ENCODE results near the gene PARD3B. TPM values are rescaled to one million over a fixed set of nuclear protein-coding genes. Genes with fewer than 3 reads are reported as not detected.

Gene PARD3B
- total and polyA plus RNA-seq, 2 of the 13 experiments (the other 11 are each of a cell fraction or from before 2014, with no cell fraction given), result 0.71 to 2.3 TPM

DNA sequence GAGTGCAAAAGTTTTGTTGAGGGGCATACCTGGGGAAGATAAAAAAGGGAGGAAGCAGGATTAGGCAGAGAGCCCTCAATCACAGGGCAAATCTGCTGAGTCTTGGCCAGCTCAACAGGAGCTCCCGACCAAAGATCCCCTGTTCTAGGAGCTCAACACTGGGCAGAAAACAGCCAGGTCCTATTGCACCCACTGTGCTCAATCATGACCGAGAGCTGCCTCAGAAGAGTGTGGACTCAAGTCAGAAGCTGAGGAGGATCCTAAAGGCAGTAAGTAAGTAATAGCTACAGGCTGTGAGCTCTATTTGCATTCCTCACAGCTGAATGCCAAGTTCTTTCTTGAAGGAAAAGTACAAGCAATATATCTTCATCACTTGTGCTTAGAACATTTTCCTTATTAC lies 802.6 kb downstream of the PARD3B start:
- BruUV-seq (replicated peaks), result no TSS peak
- no peaks in the 10 kb centered on the region for H3K27me3 ChIP-seq (ENCODE audit: control insufficient read depth in 1 of 2, insufficient read depth in 2 of 2, low read length in 2 of 2)
- CTCF ChIA-PET (ENCODE audit: low intra/inter-chr PET ratio, low total read pairs), result no interaction called here
- no peak overlapping the region for H3K9ac ChIP-seq (ENCODE audit: insufficient read depth, low read depth, low read length)
- H3K79me2 ChIP-seq (ENCODE audit: insufficient read depth, low read length), result no peaks in the 10 kb centered on the region
- no peak for FAIRE-seq
- no peak overlapping the region for H2AFZ ChIP-seq (ENCODE audit: low read length)
- no peak for ATAC-seq
- in situ Hi-C loops (cut with HindIII; ENCODE audit: extremely low pct_ligation_motif_present, low pct_unique_long_range_greater_than_20kb) (no loop called here), intact Hi-C loops (cut with micrococcal nuclease; ENCODE audit: unreplicated experiment) (no loop called here)
- 8% methylated on average over 1 of the region's 2 CpGs for WGBS (ENCODE audit: low lambda C conversion rate)
- H3K36me3 ChIP-seq (replicated peaks in 1 of 2; ENCODE audit: control insufficient read depth in 1 of 2, insufficient read depth in 2 of 2, low read length in 2 of 2), result no peaks in the 10 kb centered on the region
- POLR2A ChIA-PET, result no interaction called here
- H3K27ac ChIP-seq (ENCODE audit: extremely low read length, insufficient read depth, low read length), result no peak overlapping the region
- H4K20me1 ChIP-seq (ENCODE audit: insufficient read depth, low read length), result no peaks in the 10 kb centered on the region
- no peaks in the 10 kb centered on the region for H3K9me3 ChIP-seq (ENCODE audit: low read length)
- H3K4me1 ChIP-seq (ENCODE audit: insufficient read depth, low read length), result no peaks in the 10 kb centered on the region
- no peak for DNase-seq (ENCODE audit: low spot score)
- H3K4me3 ChIP-seq (replicated peaks in 1 of 3; ENCODE audit: insufficient read depth in 1 of 3, low read depth in 2 of 3, low read length in 3 of 3), result no peak overlapping the region
- TF ChIP-seq ZSCAN9 (CRISPR knock-in tag; IDR thresholded peaks at IDR 0.05; ENCODE audit: borderline replicate concordance) (no peak), ZC3H4 (CRISPR knock-in tag; IDR thresholded peaks at IDR 0.05; ENCODE audit: borderline replicate concordance) (no peak), REPIN1 (CRISPR knock-in tag; IDR thresholded peaks at IDR 0.05; ENCODE audit: borderline replicate concordance, low read depth) (no peak)
- no peak overlapping the region for H3K4me2 ChIP-seq (ENCODE audit: low read depth, low read length)

DNA sequence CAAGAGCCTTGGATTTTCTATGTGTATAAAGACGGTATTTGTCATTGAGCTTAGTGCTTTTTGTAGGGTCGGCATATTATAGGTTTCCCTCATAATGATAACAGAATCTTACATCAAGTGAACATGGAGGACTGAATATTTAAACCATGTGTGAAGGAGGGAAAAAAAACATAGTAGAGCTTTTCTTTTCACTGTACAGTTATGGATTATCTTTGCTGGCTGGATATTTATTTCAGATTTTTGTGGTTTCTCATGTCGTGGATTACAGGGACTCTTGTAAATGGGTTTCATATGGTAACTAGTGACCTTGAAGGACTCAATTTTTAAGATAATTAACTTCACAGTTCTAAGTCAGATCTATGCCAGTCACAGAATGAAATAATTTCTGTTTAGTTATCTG lies 806.8 kb downstream of the PARD3B start:
- Histone ChIP-seq H3K9me3 (ENCODE audit: low read length) (no peaks in the 10 kb centered on the region), H2AFZ (ENCODE audit: low read length) (no peak overlapping the region), H3K27me3 (ENCODE audit: control insufficient read depth in 1 of 2, insufficient read depth in 2 of 2, low read length in 2 of 2) (no peaks in the 10 kb centered on the region), H3K79me2 (ENCODE audit: insufficient read depth, low read length) (no peaks in the 10 kb centered on the region), H3K4me3 (replicated peaks in 1 of 3; ENCODE audit: insufficient read depth in 1 of 3, low read depth in 2 of 3, low read length in 3 of 3) (no peak overlapping the region), H3K36me3 (replicated peaks in 1 of 2; ENCODE audit: control insufficient read depth in 1 of 2, insufficient read depth in 2 of 2, low read length in 2 of 2) (no peaks in the 10 kb centered on the region), H3K27ac (ENCODE audit: extremely low read length, insufficient read depth, low read length) (no peak overlapping the region), H4K20me1 (ENCODE audit: insufficient read depth, low read length) (no peaks in the 10 kb centered on the region), H3K9ac (ENCODE audit: insufficient read depth, low read depth, low read length) (no peak overlapping the region), H3K4me1 (ENCODE audit: insufficient read depth, low read length) (no peaks in the 10 kb centered on the region), H3K4me2 (ENCODE audit: low read depth, low read length) (no peak overlapping the region)
- ChIA-PET POLR2A (no interaction called here), CTCF (ENCODE audit: low intra/inter-chr PET ratio, low total read pairs) (no interaction called here)
- ATAC-seq (no peak), FAIRE-seq (no peak), DNase-seq (ENCODE audit: low spot score) (no peak)
- no TSS peak for BruUV-seq (replicated peaks)
- 37% methylated on average over 3 of the region's 3 CpGs for WGBS (ENCODE audit: low lambda C conversion rate)
- TF ChIP-seq, protein P1, sequence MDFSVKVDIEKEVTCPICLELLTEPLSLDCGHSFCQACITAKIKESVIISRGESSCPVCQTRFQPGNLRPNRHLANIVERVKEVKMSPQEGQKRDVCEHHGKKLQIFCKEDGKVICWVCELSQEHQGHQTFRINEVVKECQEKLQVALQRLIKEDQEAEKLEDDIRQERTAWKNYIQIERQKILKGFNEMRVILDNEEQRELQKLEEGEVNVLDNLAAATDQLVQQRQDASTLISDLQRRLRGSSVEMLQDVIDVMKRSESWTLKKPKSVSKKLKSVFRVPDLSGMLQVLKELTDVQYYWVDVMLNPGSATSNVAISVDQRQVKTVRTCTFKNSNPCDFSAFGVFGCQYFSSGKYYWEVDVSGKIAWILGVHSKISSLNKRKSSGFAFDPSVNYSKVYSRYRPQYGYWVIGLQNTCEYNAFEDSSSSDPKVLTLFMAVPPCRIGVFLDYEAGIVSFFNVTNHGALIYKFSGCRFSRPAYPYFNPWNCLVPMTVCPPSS (IDR thresholded peaks at IDR 0.05), result no peak
- no peak for TF ChIP-seq ZSCAN12 (CRISPR knock-in tag; IDR thresholded peaks at IDR 0.05)
- TF ChIP-seq MAFF (IDR thresholded peaks at IDR 0.05; ENCODE audit: low read depth, low read length), result 0 out of 2 replicates have a peak, but pooled peaks have one; percentile 29
- no peak for TF ChIP-seq PAWR (CRISPR knock-in tag; IDR thresholded peaks at IDR 0.05; ENCODE audit: borderline replicate concordance)
- no peak for TF ChIP-seq ZNF251 (CRISPR knock-in tag; IDR thresholded peaks at IDR 0.05)
- TF ChIP-seq, protein P2, sequence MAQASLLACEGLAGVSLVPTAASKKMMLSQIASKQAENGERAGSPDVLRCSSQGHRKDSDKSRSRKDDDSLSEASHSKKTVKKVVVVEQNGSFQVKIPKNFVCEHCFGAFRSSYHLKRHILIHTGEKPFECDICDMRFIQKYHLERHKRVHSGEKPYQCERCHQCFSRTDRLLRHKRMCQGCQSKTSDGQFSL (CRISPR knock-in tag; IDR thresholded peaks at IDR 0.05), result no peak
- TF ChIP-seq MYNN (CRISPR knock-in tag; IDR thresholded peaks at IDR 0.05; ENCODE audit: low read depth), result no peak
- no peak for TF ChIP-seq ZNF816 (CRISPR knock-in tag; IDR thresholded peaks at IDR 0.05; ENCODE audit: borderline replicate concordance)
- no peak for TF ChIP-seq ZNF205 (CRISPR knock-in tag; IDR thresholded peaks at IDR 0.05)
- TF ChIP-seq MAFK (conservative IDR thresholded peaks at IDR 0.05 in 1 of 2, IDR thresholded peaks at IDR 0.05 in 1 of 2; ENCODE audit: low read length in 2 of 2), result peak in 1 of 2 experiments; percentile 28; a peak in 1 of 4 replicates
- TF ChIP-seq ZNF101 (CRISPR knock-in tag; IDR thresholded peaks at IDR 0.05; ENCODE audit: borderline replicate concordance, low read depth), result no peak
- no peak for TF ChIP-seq ZSCAN21 (CRISPR knock-in tag; IDR thresholded peaks at IDR 0.05; ENCODE audit: borderline replicate concordance)
- intact Hi-C loops (cut with micrococcal nuclease; ENCODE audit: unreplicated experiment), result no loop called here
- in situ Hi-C loops (cut with HindIII; ENCODE audit: extremely low pct_ligation_motif_present, low pct_unique_long_range_greater_than_20kb), result no loop called here

Measured in HepG2 (cell line).